IPS-NIHi7 (cell line): ENCODE measurements around the gene MRTFA.
"Not testable (repeated sequence)": the region's sequence is repeated elsewhere in the genome, so short reads cannot be mapped to it uniquely, and the experiment has no call there.

Source experiments
- DNase-seq: peaks from one replicate; pipeline ENCODE4 v3.0.0; 2012; ENCODE audit warnings: mixed read lengths; ENCODE audit errors: extremely low spot score

The MRTFA gene

DNA sequence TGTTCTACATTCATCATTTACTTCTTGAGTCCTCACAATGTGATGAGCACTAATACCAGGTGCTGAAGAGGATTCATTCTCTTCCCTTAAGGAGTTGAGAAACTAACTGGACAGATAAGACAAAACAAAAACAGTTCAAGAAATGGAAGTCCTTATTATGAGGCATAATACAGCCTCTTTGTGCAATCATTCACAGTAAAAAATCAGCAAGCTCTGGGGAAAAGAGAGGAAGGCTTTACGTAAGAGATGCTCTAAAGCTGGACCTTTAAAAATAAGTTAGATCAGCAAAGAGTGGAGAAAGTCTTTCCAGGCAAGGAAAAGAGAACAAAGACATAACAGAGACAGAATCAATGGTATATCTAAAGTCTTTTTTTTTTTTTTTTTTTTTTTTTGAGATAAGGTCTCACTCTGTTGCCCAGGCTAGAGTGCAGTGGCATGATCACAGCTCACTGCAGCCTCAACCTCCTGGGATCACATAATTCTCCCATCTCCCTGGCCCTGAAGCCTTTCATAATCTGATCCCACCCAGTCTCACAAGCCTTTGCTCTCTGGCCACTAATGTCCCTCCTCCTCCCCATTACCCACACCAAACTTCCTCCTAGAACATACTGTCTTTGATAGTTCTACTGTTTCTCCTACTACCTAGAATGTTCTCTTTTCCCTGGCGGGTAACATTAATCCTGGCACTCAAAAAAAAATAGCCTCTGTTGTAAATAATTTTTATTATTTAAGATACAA, 40.9 kb downstream of the MRTFA start:
- no peak for DNase-seq

DNA sequence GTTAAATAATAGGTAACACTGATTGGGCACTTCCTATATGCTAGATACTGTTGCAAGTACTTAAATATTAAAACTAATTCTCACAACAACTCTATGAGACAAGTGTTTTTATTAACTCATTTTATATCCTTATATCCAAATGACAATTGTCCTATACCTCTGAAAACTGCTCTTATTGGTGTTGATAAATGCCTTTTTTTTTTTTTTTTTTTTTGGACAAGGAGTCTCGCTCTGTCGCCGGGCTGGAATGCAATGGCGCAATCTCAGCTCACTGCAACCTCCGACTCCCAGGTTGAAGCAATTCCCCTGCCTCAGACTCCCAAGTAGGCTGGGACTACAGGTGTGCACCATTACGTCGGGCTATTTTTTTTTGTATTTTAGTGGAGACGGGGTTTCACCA, 41.6 kb downstream of the MRTFA start:
- DNase-seq: no peak

DNA sequence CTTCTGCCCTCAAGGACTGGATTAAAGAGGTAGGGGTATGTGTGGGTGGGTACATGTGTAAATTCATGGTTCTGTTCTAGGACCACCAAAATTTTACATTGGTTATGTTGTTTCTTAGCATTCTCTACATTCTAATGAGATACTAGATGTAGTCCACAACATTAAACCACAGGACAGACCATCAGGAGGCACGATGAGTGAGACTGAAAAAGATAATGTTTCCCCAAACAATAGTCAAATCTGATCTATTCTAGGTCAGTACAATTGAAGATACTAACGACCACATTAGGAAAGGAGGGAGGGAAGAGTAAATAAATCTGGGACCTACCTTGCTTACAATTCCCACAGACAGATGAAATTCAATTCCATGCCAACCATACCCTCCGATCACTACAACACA, 42.2 kb downstream of the MRTFA start:
- no peak for DNase-seq

GRCh38 chr22:40593460-40594273, 42.9 kb downstream of the MRTFA start:
- DNase-seq: no peak

- no peak for DNase-seq
These were observed 44.0 kb downstream of the MRTFA start for GRCh38 chr22:40592352-40593113.

GRCh38 chr22:40588726-40589125, 47.8 kb downstream of the MRTFA start:
- no peak for DNase-seq

GRCh38 chr22:40586781-40587180, 49.7 kb downstream of the MRTFA start:
- DNase-seq: no peak

DNA sequence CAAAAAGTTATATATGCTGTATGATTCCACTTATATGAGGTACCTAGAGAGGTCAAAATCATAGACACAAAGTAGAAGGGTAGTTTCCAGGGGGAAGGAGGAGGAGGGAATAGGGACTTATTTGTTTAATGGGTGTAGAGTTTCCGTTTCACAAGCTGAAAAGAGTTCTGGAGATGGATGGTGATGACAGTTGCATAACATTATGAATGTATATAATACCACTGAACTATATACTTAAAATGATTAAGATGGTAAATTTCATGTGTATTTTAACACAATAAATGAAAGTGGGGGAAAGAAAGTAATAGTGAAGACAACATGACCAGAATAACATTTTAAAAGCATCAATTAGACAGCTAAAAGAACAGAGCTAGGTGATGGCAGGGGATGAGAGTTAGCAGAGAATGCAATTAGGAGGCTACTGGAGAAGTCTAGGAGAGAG, 51.2 kb downstream of the MRTFA start:
- no peak for DNase-seq

- not testable (repeated sequence) for DNase-seq
These were observed 51.8 kb downstream of the MRTFA start for GRCh38 chr22:40584766-40585165.

DNA sequence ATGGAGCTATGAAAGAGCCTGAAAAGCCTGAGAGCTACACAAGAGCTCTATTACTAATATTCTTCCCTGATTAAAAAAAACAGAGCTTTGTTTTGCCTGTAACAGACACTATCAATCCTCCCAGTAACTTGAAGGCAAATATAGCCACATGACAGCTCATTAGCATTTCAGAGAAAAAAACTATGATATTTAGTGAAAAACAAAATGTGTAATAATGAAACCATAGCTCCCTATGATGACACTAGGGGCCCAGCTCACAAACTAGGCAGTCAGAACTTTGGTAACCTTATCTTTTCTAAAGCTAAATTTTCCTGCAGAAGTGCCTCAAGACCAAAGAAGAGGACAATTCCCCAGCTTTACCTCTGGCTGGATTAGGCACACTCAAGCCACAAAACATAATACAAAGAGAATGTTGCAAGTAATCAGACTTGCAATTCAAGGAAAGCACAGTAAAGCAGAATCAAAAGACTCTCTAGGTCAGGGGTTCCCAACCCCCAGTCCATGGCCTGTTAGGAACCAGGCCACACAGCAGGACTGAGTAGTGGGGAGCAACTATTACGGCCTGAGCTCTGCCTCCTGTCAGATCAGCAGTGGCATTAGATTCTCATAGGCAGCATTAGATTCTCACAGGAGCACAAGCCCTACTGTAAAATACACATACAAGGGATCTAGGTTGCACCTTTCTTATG, 53.3 kb downstream of the MRTFA start:
- DNase-seq: no peak

GRCh38 chr22:40582063-40582462, 54.5 kb downstream of the MRTFA start:
- no peak for DNase-seq

- DNase-seq: no peak
These were observed 55.9 kb downstream of the MRTFA start for GRCh38 chr22:40580631-40581030.

GRCh38 chr22:40578171-40578570, 58.3 kb downstream of the MRTFA start:
- DNase-seq: no peak

- no peak for DNase-seq
These were observed 63.5 kb downstream of the MRTFA start for GRCh38 chr22:40572976-40573375.

DNA sequence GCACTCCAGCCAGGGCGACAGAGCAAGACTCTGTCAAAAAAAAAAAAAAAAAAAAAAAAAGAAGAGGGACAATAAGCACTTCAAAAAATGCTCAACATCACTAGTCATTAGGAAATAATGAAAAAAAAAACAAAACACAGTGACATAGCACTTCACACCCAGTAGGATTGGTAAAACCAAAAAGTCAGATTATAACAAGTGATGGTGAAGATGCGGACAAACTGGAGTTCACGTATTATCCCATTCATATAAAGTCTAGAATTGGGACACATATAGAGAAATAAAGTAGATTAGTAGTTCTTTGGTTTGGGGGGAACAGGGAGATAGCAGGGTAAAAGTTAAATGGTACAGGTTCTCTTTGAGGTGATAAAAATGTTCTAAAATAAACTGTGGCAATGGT, 64.6 kb downstream of the MRTFA start:
- DNase-seq: no peak

GRCh38 chr22:40567626-40568328, 68.7 kb downstream of the MRTFA start:
- no peak for DNase-seq

GRCh38 chr22:40567106-40567505, 69.4 kb downstream of the MRTFA start:
- DNase-seq: no peak

DNA sequence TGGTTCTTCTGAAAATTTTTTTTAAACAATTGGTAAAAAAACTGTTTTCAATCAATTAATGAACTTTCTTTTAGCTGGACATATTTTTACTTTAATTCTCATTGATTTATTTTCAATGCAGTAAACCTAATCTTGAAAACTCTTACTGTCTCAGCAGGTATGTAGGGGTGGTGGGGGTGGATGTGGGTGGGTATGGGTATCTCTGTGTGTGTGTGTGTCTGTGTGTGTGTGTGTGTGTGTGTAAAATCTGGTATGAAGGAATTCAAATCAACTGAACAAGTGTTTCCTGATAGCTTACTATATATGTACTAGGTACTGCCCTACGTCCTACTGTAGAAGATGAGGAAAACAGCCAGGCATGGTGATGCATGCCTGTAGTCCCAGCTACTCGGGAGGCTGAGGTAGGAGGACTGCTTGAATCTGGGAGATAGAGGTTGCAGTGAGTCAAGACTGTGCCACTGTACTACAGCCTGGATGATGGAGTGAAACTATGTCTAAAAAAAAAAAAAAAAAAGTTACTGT, 75.5 kb downstream of the MRTFA start:
- no peak for DNase-seq

DNA sequence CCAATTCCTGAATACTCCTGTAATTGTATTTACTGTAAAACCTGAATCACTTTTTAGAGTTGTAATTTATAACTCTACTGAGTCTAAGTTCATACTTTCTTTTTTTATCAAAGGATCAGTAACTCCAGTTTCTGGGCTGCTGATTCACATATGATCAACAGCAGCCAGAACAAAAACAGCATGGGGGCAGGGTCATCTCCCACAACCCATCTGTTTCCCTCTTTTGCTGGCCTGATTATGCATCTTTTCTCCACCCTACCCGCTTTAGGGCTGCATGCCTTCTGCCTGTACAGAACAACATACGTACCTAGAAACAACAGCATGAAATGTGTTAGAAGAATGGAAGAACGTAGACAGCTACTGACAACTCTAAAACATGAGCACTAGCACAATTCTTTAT, 76.0 kb downstream of the MRTFA start:
- DNase-seq: no peak

GRCh38 chr22:40557972-40558371, 78.5 kb downstream of the MRTFA start:
- DNase-seq: no peak

DNA sequence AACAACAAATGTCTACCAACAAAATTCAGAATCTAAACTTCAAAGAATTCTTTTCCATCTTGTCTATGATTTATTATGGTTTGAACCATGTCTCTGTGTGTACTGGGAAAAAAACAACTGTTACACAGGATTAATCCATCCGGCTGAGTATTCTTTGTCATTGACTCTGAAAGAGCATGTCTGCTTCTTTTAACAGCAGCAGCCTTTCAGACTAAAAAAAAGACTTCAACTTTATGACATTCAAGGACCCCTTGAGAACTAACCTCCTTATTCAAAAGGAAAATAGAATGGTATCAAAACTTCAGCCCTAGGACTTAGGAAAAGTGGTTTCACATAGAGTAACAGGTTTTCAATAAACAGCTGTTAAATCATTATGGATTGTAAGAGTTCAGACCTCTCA, 79.9 kb downstream of the MRTFA start:
- DNase-seq: no peak
